HG03103 (cell line): Measurements from ENCODE around the gene CLEC4F.

Experiments
- ATAC-seq: cut with Tn5 transposase; IDR thresholded peaks from one replicate; pipeline ENCODE4 v1.9.1; 2021; ENCODE audit warnings: low read depth; ENCODE audit not compliant: unreplicated experiment

CLEC4F gene, protein sequence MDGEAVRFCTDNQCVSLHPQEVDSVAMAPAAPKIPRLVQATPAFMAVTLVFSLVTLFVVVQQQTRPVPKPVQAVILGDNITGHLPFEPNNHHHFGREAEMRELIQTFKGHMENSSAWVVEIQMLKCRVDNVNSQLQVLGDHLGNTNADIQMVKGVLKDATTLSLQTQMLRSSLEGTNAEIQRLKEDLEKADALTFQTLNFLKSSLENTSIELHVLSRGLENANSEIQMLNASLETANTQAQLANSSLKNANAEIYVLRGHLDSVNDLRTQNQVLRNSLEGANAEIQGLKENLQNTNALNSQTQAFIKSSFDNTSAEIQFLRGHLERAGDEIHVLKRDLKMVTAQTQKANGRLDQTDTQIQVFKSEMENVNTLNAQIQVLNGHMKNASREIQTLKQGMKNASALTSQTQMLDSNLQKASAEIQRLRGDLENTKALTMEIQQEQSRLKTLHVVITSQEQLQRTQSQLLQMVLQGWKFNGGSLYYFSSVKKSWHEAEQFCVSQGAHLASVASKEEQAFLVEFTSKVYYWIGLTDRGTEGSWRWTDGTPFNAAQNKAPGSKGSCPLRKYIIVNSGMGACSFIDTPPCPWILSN

DNA sequence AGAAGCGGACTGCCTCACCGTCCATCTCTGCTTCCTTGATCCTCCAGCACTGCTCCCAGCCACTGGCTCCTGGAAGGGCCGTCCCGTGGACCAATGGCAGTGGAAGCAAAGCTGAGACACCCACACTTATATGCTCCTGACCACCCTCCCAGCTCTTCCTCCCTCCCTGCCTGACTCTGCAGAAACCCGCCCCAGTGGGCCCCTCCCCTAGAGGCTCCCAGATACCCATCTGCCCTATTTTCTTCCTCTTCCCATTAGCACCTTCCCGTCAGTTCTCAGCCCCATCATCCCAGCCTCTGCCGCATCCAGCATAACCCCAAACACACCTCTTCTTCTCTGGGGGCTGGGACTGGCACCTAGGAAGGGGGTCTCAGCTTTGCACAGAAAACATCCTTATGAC, at the start of gene CLEC4F:
CLEC4F (minus strand) TSS at position 101 of the 400 bp plus-strand sequence; CDS start at position 25, 76 bp downstream.
- ATAC-seq, result no peak

DNA sequence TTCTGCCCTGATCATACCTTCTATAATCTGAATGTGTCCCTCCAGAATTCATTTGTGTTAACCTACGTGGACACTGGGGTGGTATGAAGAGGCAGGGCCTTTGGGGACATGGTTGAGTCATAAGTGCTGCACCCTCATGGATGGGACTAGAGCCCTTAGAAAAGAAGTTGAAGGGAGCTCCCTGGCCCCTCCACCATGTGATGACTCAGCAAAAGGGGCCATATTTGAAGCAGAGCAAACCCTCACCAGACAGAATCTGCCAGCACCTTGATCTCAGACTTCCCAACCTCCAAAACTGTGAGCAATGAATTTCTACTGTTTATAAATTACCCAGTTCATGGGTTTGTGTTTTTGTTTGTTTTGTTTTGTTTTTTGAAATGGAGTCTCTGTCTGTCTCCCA, 48.6 kb upstream of the CLEC4F start:
- ATAC-seq, result no peak

DNA sequence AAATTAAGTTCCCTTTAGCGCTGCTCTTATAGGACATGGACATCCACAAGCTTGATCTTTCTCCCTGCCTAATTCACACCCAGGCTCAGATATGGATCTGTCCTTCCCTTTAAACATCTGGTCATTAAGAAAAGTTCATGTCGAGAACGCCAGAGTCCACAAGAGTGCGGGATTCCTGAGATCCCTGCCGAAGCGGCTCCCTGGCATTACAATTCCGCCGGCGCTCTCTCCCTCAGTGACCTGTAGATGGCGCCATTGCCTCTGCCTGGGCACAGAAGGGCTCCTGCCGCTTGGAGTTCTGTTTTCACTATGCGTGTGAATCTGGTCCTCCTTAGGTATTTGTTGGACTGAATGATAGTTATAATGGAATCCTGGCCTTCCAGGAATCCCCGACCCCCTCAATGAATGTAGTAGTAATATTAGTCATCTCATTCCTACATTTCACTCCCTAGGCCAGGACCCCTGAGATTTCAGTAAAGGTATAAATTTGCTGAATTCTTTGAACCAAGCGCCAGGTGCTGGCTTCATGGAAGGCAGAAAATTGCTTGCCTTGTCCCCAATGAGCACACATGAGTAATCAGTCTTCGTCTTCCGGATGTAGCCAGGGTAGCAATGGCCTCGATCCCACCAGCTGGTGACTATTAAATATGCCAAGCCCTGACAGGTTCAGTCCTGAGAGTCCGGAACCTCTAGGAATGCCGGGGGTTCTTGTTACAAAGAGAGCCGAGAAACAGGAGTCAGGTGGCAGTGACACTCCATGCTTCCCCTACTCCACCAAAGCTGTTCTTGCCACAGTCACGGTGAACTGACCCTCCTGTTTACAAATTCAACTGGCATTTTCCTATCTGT, 41.6 kb upstream of the CLEC4F start:
- no peak for ATAC-seq

DNA sequence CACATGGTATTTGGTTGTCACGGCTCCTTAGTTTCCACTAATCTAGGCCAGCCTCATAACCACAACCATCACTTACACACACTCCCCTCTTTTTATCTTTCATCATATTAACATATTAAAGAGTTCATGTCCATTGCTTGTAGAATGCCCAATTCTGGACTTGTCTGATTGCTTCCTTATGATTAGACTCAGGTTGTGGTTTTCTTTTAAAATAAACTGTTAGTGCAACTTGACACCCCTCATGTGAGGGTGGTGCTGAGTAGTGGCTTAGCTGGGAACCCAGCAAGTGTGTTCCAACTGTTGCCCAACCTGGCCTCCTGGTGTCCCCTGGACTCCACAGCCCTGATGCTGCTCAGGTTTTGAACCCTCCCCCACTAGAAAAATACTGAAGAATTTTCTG, 35.3 kb upstream of the CLEC4F start:
- ATAC-seq, result no peak

DNA sequence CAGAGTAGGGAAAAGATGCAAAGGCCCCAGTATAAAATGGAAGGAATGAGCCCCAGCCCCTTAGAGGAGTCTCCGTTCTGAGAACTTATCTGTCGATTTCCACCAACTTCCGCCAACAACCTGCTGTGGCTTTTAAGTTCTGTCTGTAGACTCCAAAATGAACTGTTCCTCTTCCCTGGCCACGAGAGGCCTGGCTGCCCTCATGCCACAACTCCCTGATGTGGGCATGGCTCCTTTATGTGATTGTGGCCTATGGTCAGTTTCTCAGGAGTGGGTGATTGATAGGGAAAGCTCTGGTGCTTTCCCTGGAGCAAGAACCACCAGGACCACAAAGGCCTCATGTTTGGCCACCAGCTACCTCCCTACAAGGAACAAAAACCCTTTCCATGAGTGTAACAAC, 34.0 kb upstream of the CLEC4F start:
- no peak for ATAC-seq

DNA sequence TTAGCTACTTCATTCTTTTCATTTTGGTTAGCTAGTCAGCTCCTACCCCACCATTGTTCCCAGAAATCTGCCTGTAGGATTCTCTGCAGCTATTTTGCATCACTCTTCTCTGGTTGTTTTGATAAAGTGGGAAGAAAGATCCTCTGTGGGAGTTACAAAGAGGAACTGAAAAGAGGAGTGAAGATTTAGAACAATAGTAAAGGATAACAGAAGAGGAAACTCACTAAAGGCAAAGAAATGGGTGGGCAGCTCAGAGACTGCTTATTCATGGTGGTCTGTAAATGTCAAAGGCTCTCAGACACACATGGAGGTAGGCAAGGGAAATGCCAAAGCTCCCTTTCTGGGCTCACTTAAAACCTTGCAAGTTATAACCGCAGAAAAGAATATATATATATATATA, 32.4 kb upstream of the CLEC4F start:
- no peak for ATAC-seq

DNA sequence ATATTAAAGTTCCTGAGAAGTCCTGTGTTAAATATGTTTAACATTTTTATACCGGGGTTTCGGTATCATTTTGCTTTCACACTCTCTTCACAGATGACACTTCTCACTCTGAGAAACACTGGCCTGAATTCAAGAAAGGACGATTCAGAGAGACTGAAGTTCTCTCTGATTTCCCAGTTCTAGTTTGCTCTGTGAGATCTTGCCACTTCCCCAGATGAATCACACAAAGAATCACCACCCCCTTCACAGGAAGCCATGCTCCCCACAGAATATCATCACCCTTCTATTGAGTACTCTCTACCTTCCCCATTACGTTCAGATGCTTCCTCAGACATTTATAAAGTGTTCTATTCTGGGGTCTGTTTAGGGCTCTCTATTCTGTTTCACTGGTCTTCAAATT, 31.3 kb upstream of the CLEC4F start:
- ATAC-seq, result peak; percentile 80

DNA sequence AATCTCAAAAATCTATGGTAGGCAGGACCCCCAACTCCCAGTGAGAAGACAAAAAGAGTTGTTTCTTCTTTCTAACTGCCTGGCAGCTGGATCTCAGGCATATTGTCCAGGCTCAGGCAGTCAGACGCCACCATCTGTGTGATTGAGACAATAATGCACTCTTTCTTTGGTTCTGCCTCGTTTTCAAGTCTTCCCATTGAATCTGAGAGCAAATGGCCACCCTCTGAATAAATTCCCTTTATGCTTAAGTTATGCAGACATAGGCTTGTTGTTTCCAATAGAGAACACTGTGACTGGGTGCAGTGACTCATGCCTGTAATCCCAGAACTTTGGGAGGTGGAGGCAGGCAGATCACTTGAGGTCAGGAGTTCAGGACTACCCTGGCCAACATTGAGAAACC, 30.5 kb upstream of the CLEC4F start:
- ATAC-seq, result no peak

DNA sequence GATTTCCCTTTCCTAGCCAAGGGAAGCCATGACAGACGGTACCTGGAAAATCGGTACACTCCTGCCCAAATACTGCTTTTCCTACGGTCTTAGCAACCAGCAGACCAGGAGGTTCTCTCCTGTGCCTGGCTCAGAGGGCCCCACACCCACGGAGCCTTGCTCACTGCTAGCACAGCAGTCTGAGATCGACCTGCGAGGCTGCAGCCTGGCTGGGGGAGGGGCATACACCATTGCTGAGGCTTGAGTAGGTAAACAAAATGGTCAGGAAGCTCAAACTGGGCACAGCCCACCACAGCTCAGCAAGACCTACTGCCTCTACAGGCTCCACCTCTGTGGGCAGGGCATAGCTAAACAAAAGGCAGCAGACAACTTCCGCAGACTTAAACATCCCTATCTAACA, 22.0 kb upstream of the CLEC4F start:
- no peak for ATAC-seq

DNA sequence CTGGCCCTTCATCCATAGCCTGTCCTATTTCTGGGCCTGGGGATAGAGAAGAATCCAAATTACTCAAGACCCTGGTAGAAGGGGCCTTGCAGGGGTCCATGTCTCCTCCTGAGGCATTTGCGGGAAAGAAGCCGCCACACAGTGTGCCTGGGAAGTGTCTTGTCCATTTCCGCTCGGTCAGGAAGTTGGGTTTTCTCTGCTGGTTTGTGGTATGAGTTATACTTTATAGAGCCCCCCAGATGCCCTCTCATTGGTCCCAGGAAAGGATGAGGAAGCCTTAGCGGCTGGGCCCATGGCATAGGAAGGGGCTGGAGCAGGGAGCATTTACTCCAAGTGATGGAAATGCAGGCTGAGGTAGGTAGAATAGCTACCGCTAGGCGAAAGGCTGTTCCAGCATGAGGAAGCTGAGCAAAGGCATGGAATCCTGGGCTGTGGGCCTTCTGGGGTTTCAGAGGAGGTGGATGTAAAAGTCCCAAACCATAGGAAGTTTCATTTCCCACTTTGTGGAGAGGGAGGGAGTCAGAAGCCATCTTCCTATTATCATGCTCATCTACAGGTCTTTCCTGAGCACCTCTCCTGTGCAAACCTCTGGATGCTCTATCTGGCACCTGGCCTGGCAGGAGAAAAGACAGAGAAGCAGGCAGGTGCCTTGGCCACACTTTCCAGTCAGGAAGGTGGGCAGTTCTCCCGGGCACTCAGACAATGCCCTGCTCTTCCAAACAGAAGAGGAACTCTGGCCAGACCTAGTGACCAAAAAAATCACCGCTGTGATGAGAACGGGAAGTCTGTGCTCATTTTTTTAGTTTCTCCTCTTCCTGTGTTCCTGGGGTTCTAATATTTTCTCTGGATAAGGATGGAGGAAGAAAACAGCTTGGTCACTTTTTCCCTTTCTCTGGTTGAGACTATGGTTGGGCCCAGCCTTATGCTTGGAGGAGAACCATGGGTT, 17.9 kb upstream of the CLEC4F start:
- ATAC-seq, result no peak

DNA sequence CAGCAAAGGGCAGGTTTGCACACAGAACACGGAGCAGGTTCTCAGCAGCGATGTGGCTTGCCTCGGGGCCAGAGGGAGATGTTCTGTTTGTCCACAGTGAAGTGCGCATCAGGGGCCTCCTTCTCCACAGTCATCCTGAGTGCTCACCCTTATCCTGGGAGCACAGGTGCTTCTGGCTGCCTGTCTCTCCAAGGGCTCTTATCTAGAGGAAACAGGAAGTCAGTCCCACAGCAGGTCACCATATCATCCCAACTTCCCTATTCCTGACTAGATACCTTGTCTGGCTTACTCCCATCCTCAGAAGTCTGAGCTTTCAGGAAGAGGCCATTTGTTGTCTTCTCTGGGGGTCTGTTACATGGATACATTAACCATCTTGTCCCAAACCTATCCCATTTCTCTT, 15.2 kb upstream of the CLEC4F start, which contains the start of gene CD207:
CD207 (minus strand) TSS at position 174 of the 400 bp plus-strand sequence; CDS start at position 134, 40 bp downstream.
- no peak for ATAC-seq

DNA sequence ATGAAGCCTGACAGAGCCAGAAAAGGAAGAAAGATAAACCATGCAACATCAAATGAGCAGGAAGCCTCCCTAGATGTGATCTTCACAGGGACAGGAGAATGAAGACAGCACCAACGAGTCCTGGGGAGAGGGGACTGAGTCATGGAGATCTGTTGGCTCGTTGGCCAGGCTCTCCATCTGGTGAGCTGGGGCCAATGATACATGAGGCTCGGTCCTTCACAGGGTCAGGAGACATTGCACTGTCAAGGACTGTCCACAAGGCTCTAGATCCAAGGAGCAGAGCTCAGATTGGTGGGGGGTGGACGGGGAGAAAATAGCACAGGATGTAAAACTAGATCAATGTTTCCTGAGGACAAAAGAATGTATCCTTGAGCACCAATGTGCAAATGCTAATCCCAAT, 14.5 kb upstream of the CLEC4F start:
- ATAC-seq, result no peak

DNA sequence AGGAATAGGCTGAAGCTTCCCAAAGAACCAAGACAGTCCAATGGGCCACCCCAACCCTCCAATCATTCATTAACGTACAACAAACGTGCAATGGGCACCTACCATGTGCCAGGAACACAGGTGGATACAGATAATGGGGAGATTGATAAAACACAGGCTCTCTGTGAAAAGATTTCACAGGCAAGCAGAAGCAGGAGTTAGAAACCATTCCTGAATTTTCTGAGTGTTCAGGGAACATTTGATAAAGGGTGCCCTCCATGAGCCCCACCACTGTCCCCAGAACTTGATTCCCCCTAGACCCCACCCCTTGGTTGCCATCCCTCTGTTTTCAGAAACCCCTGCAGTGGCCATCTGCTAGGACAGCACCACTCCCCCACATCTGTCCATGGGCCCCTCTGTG, 13.7 kb upstream of the CLEC4F start:
- ATAC-seq, result no peak

DNA sequence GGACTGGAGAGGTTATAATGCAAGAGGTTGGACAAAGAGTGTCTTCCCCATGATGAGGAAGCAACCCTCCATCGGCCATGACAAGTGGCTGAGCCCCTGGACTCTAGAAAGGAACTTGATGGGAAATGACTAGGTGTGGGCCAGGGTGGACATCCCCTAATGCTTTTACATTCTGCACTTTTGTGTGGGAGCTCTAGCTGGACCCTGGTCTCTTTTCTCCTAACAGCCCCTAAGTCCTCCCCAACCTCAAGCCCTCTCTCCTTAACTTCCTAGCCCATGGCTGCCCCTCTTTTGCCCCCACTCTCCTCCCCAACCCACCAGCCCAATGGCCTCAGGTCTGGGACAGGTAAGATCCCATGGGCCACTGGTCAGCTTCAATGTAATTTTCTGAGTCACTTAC, 12.8 kb upstream of the CLEC4F start:
- no peak for ATAC-seq

DNA sequence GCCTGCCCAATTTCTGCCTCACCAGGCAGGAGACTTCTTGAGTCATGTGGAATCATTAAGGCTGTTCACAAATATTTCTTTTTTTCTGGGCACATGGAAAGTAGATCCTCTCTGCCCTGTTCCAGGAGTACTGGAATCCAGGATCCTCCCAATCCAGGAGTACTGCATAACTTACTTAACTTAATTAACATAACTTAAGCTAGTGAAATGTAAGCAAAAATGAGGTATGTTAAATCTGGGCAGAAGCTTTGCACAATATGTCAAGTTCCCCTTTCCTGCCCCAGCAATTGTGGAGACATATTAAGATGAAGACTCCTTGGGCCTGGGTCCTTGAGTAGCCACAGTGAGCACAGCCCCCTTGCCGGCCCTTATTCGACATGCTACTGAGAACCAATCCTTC, 12.0 kb upstream of the CLEC4F start:
- ATAC-seq, result no peak

DNA sequence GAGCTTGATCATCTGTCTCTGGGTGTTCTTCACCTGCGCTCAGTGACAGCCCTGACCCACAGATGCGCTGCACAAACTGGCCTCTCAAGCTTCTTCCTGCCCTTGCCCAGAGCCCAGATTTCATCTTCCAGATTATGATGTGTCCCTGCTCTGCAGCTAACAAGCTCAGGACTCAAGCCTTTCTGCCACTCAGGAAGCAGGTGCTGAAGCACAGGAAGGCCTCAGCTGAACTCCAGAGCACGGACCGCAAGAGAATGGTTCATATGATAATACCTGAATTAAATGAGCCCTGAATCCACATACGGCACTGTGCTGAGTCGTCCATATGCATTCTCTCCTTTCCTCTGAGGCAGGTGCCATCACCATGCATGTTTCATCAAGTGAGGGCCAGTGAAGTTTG, 11.5 kb upstream of the CLEC4F start:
- ATAC-seq, result no peak

DNA sequence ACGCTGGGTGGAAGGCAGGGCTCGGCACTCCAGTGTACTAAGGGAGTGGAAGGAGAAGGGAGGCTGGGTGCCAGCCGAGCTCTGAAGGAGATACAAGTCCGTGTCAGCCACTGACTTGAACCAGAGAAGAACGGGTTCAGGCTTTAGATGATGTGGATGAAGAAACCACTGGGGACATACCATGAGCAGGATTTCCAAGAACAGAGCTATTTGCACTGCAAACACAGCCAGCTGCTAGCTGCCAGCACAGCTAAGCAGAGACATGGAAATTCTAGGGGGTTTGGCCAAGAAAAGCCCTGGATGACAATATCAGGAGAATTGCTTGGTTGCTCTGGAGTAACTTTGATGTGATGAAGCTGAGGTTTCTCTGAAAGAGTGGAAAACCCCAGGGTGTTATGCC, 10.0 kb upstream of the CLEC4F start:
- ATAC-seq, result no peak

DNA sequence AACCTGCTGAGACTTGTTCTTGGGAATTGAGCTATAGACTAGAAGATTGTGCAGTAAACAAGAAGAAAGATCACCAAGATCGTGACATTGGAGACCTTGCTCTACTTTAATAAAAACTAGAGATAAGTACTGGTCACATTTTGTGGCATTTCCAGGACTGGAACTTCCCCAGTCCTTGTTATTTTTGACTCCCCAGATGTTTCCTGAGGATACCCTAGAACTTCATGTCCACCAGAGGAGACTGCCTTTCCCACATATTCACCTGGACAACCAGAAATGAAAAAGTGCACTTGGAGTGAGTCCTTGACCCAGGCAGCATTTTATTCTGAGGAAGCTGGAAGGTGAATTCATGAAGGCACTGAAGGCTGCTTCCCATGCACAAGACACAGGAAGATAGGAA, 9.5 kb upstream of the CLEC4F start:
- ATAC-seq, result no peak

DNA sequence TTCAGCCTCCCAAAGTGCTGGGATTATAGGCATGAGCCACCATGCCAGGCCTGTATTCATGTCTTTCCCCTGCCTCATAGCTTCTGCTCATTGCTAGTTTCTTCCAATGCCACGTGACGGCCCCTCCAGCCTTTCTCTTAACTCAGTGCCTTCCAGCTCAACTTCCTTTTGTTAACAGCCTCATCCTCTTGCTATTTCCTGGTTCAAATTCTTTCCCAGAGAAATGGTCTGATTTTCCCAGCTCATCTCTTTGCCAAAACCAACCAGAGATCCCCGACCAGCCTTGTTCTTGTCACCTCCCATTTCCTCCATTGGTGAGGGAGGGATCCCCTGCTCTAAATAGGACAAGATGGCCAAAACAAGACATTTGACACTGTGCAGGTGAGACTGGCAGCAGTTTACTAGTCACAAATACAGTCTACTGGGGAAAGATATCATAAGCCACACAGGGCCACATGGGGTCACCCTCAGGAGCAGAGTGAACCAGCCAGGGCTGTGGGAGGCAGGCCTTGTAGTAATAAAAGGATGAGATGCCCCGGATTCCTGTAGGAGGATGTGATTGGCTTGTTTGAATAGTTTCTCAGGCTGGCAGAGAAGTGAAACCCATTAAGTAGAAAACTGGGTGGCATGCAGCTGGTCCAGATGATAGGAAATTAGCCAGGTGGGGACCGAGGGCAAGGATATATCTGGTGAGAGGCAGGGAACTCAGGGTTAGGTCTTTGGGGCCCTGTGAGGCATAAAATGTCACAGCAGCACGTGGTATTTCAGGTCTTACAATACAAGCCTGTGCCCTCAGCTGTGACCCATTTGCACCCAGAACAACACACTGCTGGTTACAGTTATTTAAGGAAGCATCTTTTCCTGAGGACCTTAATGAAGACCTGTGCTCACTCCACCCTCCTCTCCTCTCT, 8.8 kb upstream of the CLEC4F start:
- no peak for ATAC-seq
